Measurements from ENCODE around the gene ZNF593. TPM values are rescaled to one million over a fixed set of nuclear protein-coding genes. Genes with fewer than 3 reads are reported as not detected.
A peak's percentile ranks its signal among the peaks of the same experiment; 100 is the strongest.

The ZNF593 gene
- total RNA-seq, 6 experiments from 2014 or later = 33.5 to 46.3 (median 38.7) TPM

GRCh38 chr1:26142159-26142558 is 27.5 kb upstream of the ZNF593 start:
- Mint-ChIP-seq H3K27ac (no peak overlapping the region), H3K27me3 (ENCODE audit: insufficient read depth) (peaks cover 12% of the 10 kb centered on the region)

DNA sequence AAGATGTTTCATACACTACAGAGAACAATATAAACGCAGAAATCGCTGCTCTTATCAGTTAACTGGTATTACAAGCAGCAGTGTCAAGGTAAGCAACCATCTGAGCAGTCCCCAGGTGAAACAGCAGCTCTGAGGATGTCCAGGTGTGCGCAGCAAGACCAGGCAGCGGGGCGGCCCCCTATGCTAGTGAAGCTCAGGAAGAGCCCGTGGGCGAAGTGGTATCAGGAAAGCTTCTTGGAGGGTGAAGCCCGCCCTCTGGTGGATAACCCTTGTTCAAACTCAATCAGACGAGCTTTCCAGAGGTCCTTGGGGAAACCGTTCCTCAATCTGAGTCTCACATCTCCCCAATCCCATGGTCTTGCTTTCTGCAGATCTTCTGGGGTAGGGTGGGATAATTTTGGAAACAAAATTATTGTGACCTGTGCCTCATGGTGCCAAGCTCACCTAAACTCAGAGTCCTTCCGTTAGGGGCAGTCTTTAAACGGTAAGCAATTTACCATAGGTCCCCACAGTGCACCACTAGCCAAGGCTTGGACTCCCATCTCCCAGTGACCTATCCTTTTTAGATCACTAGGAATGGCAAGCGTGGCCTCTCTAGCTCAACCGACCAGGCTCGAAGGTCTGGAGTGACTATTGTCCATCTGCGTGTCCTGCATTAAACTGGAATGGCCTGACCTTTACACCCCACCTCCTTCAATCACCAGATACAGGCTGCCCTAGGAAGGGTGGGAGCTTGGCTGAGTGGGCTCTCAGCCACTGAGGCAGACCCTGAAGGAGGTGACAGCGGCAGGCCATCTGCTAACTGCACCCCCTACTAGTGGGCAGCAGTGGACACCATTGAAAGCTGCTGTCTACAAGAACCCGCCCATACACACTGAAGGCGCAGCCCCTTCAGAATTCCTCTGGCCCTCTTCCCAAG is 24.4 kb upstream of the ZNF593 start:
- no peak overlapping the region for H3K4me3 Mint-ChIP-seq
- DNase-seq = peak; percentile 48
- H3K36me3 Mint-ChIP-seq (ENCODE audit: low read depth) = no peaks in the 10 kb centered on the region
- H3K27ac Mint-ChIP-seq = no peak overlapping the region
- H3K4me1 Mint-ChIP-seq (ENCODE audit: low read depth) = no peaks in the 10 kb centered on the region
- no peaks in the 10 kb centered on the region for H3K9me3 Mint-ChIP-seq
- H3K27me3 Mint-ChIP-seq (ENCODE audit: insufficient read depth) = peaks cover 34% of the 10 kb centered on the region
- TF ChIP-seq, protein P1, sequence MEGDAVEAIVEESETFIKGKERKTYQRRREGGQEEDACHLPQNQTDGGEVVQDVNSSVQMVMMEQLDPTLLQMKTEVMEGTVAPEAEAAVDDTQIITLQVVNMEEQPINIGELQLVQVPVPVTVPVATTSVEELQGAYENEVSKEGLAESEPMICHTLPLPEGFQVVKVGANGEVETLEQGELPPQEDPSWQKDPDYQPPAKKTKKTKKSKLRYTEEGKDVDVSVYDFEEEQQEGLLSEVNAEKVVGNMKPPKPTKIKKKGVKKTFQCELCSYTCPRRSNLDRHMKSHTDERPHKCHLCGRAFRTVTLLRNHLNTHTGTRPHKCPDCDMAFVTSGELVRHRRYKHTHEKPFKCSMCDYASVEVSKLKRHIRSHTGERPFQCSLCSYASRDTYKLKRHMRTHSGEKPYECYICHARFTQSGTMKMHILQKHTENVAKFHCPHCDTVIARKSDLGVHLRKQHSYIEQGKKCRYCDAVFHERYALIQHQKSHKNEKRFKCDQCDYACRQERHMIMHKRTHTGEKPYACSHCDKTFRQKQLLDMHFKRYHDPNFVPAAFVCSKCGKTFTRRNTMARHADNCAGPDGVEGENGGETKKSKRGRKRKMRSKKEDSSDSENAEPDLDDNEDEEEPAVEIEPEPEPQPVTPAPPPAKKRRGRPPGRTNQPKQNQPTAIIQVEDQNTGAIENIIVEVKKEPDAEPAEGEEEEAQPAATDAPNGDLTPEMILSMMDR (IDR thresholded peaks at IDR 0.05) = peak; percentile 93

More at GRCh38 chr1:26142159-26142558, 27.5 kb upstream of the ZNF593 start:
- H3K36me3 Mint-ChIP-seq (ENCODE audit: low read depth) = no peaks in the 10 kb centered on the region
- H3K9me3 Mint-ChIP-seq = no peaks in the 10 kb centered on the region
- DNase-seq = no peak
- no peak overlapping the region for H3K4me3 Mint-ChIP-seq
- TF ChIP-seq, protein P1 (IDR thresholded peaks at IDR 0.05) = peak; percentile 26; the same call in 1 of the 2 replicates
- no peaks in the 10 kb centered on the region for H3K4me1 Mint-ChIP-seq (ENCODE audit: low read depth)

GRCh38 chr1:26145960-26146294 is 23.8 kb upstream of the ZNF593 start:
- no peak for DNase-seq
- Mint-ChIP-seq H3K27ac (no peak overlapping the region), H3K4me3 (no peak overlapping the region), H3K27me3 (ENCODE audit: insufficient read depth) (peaks cover 37% of the 10 kb centered on the region), H3K9me3 (no peaks in the 10 kb centered on the region), H3K36me3 (ENCODE audit: low read depth) (no peaks in the 10 kb centered on the region), H3K4me1 (ENCODE audit: low read depth) (no peaks in the 10 kb centered on the region)
- TF ChIP-seq, protein P1 (IDR thresholded peaks at IDR 0.05) = no peak

DNA sequence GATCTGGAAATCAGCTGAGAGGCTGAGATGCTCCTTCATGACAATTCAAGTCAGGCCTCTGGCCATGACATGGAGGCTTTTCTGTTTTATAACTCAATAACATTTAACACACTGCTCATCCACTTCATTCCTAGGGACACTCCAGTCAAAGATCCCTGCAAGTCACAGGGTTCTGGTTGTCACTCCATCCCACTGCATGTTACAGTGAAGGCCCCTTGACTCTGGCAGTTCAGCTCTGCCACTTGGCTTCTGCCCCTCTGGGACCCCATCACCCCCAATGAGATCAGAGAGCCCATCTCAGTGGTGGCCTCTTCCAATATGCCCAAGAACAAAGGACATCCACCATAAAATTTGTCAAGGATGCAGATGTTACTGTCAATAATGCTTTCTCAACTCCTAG is 20.8 kb upstream of the ZNF593 start:
- H3K27me3 Mint-ChIP-seq (ENCODE audit: insufficient read depth) = peaks cover 51% of the 10 kb centered on the region
- no peaks in the 10 kb centered on the region for H3K9me3 Mint-ChIP-seq
- no peak overlapping the region for H3K27ac Mint-ChIP-seq
- TF ChIP-seq, protein P1 (IDR thresholded peaks at IDR 0.05) = no peak
- no peak overlapping the region for H3K4me3 Mint-ChIP-seq
- H3K4me1 Mint-ChIP-seq (ENCODE audit: low read depth) = no peaks in the 10 kb centered on the region
- DNase-seq = no peak
- H3K36me3 Mint-ChIP-seq (ENCODE audit: low read depth) = no peaks in the 10 kb centered on the region

- peaks cover 5% of the 10 kb centered on the region; the same call in 1 of the 2 replicates for H3K4me1 Mint-ChIP-seq (ENCODE audit: low read depth)
- no peak overlapping the region for H3K27ac Mint-ChIP-seq
- H3K27me3 Mint-ChIP-seq (ENCODE audit: insufficient read depth) = peaks cover 54% of the 10 kb centered on the region
- no peak overlapping the region for H3K4me3 Mint-ChIP-seq
- TF ChIP-seq, protein P1 (IDR thresholded peaks at IDR 0.05) = no peak
- no peak for DNase-seq
- no peaks in the 10 kb centered on the region for H3K36me3 Mint-ChIP-seq (ENCODE audit: low read depth)
- no peaks in the 10 kb centered on the region for H3K9me3 Mint-ChIP-seq
These were observed 15.7 kb upstream of the ZNF593 start for GRCh38 chr1:26153966-26154532.

Measured in HFFc6 (cell line).